HL-60 (cell line): ENCODE measurements around the gene NTNG2.

Experiments
- DNase-seq, 2 experiments: peaks; one replicate each; pipeline ENCODE4 v3.0.0-alpha.2; 2010 to 2020; ENCODE audit warnings: low read depth in 1 of 2, low spot score in 1 of 2
- H3K27ac ChIP-seq: fragments of 250-450 bp; sonication (Bioruptor Pico); replicated peaks from 2 replicates; pipeline ENCODE4 v1.5.1; 2020; ENCODE audit warnings: mild to moderate bottlenecking, moderate library complexity
- H3K27me3 ChIP-seq: fragments of 250-450 bp; sonication (Bioruptor Pico); 2 replicates; pipeline ENCODE4 v1.5.1; 2021; ENCODE audit warnings: mild to moderate bottlenecking, moderate library complexity; ENCODE audit not compliant: insufficient read depth, poor library complexity, severe bottlenecking
- H3K4me3 ChIP-seq: replicated peaks from 2 replicates; pipeline ENCODE4 v1.5.1; 2011; ENCODE audit warnings: mild to moderate bottlenecking, control low read depth, low read length; ENCODE audit not compliant: insufficient read depth
- CTCF ChIP-seq: IDR thresholded peaks from one replicate; pipeline ENCODE4 v1.5.1; 2011; ENCODE audit warnings: low read length, control low read depth, inconsistent platforms; ENCODE audit not compliant: insufficient read depth
- GABPA ChIP-seq: IDR thresholded peaks from 2 replicates; pipeline ENCODE4 v1.6.1; 2012; ENCODE audit warnings: low read depth
- POLR2AphosphoS5 ChIP-seq: IDR thresholded peaks from 2 replicates; pipeline ENCODE4 v1.6.1; 2012; ENCODE audit warnings: low read depth
- SPI1 ChIP-seq: IDR thresholded peaks from 2 replicates; pipeline ENCODE4 v1.6.1; 2012; ENCODE audit warnings: low read depth, mild to moderate bottlenecking, borderline replicate concordance
- TF ChIP-seq, protein P1 (sequence below): IDR thresholded peaks from 2 replicates; pipeline ENCODE4 v1.6.1; 2012; ENCODE audit warnings: low read depth; ENCODE audit not compliant: insufficient replicate concordance

The NTNG2 gene

GRCh38 chr9:132221941-132222340 lies 60.1 kb downstream of the NTNG2 start:
- no peak overlapping the region for H3K27ac ChIP-seq
- TF ChIP-seq, protein P1, sequence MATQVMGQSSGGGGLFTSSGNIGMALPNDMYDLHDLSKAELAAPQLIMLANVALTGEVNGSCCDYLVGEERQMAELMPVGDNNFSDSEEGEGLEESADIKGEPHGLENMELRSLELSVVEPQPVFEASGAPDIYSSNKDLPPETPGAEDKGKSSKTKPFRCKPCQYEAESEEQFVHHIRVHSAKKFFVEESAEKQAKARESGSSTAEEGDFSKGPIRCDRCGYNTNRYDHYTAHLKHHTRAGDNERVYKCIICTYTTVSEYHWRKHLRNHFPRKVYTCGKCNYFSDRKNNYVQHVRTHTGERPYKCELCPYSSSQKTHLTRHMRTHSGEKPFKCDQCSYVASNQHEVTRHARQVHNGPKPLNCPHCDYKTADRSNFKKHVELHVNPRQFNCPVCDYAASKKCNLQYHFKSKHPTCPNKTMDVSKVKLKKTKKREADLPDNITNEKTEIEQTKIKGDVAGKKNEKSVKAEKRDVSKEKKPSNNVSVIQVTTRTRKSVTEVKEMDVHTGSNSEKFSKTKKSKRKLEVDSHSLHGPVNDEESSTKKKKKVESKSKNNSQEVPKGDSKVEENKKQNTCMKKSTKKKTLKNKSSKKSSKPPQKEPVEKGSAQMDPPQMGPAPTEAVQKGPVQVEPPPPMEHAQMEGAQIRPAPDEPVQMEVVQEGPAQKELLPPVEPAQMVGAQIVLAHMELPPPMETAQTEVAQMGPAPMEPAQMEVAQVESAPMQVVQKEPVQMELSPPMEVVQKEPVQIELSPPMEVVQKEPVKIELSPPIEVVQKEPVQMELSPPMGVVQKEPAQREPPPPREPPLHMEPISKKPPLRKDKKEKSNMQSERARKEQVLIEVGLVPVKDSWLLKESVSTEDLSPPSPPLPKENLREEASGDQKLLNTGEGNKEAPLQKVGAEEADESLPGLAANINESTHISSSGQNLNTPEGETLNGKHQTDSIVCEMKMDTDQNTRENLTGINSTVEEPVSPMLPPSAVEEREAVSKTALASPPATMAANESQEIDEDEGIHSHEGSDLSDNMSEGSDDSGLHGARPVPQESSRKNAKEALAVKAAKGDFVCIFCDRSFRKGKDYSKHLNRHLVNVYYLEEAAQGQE: no peak
- TF ChIP-seq POLR2AphosphoS5: no peak
- TF ChIP-seq SPI1: no peak
- no peak for TF ChIP-seq CTCF
- TF ChIP-seq GABPA: no peak
- H3K27me3 ChIP-seq: no peaks in the 10 kb centered on the region
- DNase-seq: no peak
- no peak overlapping the region for H3K4me3 ChIP-seq

DNA sequence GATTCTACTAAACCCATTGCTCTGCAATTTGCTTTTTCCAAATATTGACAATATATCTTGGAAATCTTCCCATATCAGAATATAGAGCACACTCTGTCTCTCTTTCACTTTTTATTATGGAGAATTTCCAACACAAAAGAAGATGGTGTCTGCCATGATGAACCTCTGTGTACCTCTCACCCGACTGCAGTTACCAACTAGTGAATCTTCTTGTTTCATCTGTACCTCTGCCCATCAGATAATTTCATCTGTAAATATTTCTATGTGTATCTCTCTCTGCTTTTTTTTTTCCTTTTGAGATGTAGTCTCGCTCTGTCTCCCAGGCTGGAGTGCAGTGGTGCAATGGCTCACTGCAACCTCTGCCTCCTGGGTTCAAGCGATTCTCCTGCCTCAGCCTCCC lies 62.8 kb downstream of the NTNG2 start:
- Histone ChIP-seq H3K4me3 (no peak overlapping the region), H3K27ac (peak overlapping the region; percentile 68), H3K27me3 (no peaks in the 10 kb centered on the region)
- DNase-seq: no peak
- no peak for TF ChIP-seq POLR2AphosphoS5
- no peak for TF ChIP-seq SPI1
- no peak for TF ChIP-seq GABPA

DNA sequence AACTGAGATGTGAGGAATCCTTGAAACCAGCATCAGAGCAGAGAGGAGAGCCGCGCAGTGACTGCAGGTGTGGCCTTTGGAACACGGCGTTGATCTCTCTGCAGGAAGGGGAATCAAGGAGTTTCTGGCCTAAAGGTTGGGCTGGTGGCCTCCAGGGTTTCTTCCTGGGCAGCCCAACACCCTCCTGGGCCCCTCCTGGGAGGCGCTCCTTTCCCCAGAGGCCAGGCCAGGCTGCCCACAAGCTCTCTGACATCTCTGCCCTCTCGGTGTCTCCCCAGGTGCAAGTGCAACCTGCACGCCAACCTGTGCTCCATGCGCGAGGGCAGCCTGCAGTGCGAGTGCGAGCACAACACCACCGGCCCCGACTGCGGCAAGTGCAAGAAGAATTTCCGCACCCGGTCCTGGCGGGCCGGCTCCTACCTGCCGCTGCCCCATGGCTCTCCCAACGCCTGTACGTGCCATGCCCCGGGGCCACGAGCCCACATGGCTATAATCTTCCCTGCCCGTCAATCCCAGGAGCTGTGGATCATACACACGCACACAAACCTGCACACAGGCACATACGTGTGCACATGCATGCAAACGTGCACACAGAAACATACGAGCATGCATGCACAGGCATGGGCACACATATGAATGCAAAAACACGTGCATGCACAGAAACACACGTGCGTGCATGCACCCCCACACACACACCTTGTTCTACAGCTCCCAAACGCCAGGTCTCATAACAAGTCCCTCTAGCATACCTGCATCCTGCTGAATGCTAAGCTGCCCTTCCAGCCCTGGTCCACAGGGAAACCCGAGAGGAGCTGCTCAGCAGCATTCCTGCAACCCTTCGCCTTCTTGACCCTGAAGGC lies 64.9 kb downstream of the NTNG2 start:
- no peak overlapping the region for H3K4me3 ChIP-seq
- no peak for DNase-seq
- H3K27ac ChIP-seq: no peak overlapping the region
- H3K27me3 ChIP-seq: no peaks in the 10 kb centered on the region
- TF ChIP-seq SPI1 (no peak), GABPA (no peak), CTCF (no peak), POLR2AphosphoS5 (no peak)
- TF ChIP-seq, protein P1: no peak

- Histone ChIP-seq H3K27ac (no peak overlapping the region), H3K4me3 (no peak overlapping the region), H3K27me3 (no peaks in the 10 kb centered on the region)
- TF ChIP-seq GABPA: no peak
- TF ChIP-seq POLR2AphosphoS5: no peak
- TF ChIP-seq, protein P1: no peak
- no peak for TF ChIP-seq CTCF
- no peak for TF ChIP-seq SPI1
- no peak for DNase-seq
Measured at GRCh38 chr9:132228062-132228461, 66.2 kb downstream of the NTNG2 start.
